ENCODE measurements around the gene CDR2. TPM values are rescaled to one million over a fixed set of nuclear protein-coding genes. Genes with fewer than 3 reads are reported as not detected.
"Not testable (repeated sequence)": the region's sequence is repeated elsewhere in the genome, so short reads cannot be mapped to it uniquely, and the experiment has no call there.

The CDR2 gene
- total RNA-seq, 2 donors from 2014 or later = 17.6 to 24.3 TPM

- H3K4me1 Mint-ChIP-seq = peaks cover 2% of the 10 kb centered on the region
- H3K4me3 Mint-ChIP-seq = no peak overlapping the region
- H3K4me1 ChIP-seq (ENCODE audit: control insufficient read depth, insufficient read depth, low read length) = no peaks in the 10 kb centered on the region
- DNase-seq = peak; percentile 37
- peak overlapping the region; percentile 26 for H3K27ac Mint-ChIP-seq
- TF ChIP-seq CTCF (conservative IDR thresholded peaks at IDR 0.05) = no peak
- peaks cover 55% of the 10 kb centered on the region for H3K36me3 Mint-ChIP-seq (ENCODE audit: low read depth)
- WGBS, 2 experiments (ENCODE audit: insufficient coverage in 1 of 2, insufficient read length in 1 of 2) = 97 to 100% methylated on average over 1 to 4 of the region's 4 CpGs
- no peaks in the 10 kb centered on the region for H3K27me3 Mint-ChIP-seq (ENCODE audit: insufficient read depth)
- H3K27me3 ChIP-seq (ENCODE audit: control insufficient read depth, insufficient read depth, low read length, poor library complexity, severe bottlenecking) = no peaks in the 10 kb centered on the region
- H3K27ac ChIP-seq (ENCODE audit: low read depth, low read length) = no peak overlapping the region
- peaks cover 47% of the 10 kb centered on the region for H3K36me3 ChIP-seq (ENCODE audit: control insufficient read depth, insufficient read depth, low read length)
- no peak overlapping the region for H3K9ac ChIP-seq (ENCODE audit: extremely low read depth, low read length, poor library complexity, severe bottlenecking)
- H3K4me3 ChIP-seq (ENCODE audit: low read length) = no peak overlapping the region
- H3K9me3 ChIP-seq (ENCODE audit: control insufficient read depth, low read length) = no peaks in the 10 kb centered on the region
- no peaks in the 10 kb centered on the region for H3K9me3 Mint-ChIP-seq
Observed at GRCh38 chr16:22304411-22304810, 70.0 kb downstream of the CDR2 start.

GRCh38 chr16:22302776-22303363, 71.5 kb downstream of the CDR2 start:
- no peaks in the 10 kb centered on the region for H3K27me3 ChIP-seq (ENCODE audit: control insufficient read depth, insufficient read depth, low read length, poor library complexity, severe bottlenecking)
- no peaks in the 10 kb centered on the region for H3K4me1 ChIP-seq (ENCODE audit: control insufficient read depth, insufficient read depth, low read length)
- H3K4me3 ChIP-seq (ENCODE audit: low read length) = no peak overlapping the region
- peaks cover 36% of the 10 kb centered on the region for H3K36me3 ChIP-seq (ENCODE audit: control insufficient read depth, insufficient read depth, low read length)
- peak overlapping the region; percentile 24 for H3K27ac Mint-ChIP-seq
- H3K4me3 Mint-ChIP-seq = no peak overlapping the region
- 93 to 100% methylated on average over 7 to 12 of the region's 12 CpGs for WGBS, 2 experiments (ENCODE audit: insufficient coverage in 1 of 2, insufficient read length in 1 of 2)
- H3K9me3 Mint-ChIP-seq = no peaks in the 10 kb centered on the region
- H3K27ac ChIP-seq (ENCODE audit: low read depth, low read length) = no peak overlapping the region
- no peak overlapping the region for H3K9ac ChIP-seq (ENCODE audit: extremely low read depth, low read length, poor library complexity, severe bottlenecking)
- no peaks in the 10 kb centered on the region for H3K9me3 ChIP-seq (ENCODE audit: control insufficient read depth, low read length)
- H3K4me1 Mint-ChIP-seq = peaks cover 8% of the 10 kb centered on the region
- H3K36me3 Mint-ChIP-seq (ENCODE audit: low read depth) = peaks cover 49% of the 10 kb centered on the region
- H3K27me3 Mint-ChIP-seq (ENCODE audit: insufficient read depth) = no peaks in the 10 kb centered on the region
- DNase-seq = peak; percentile 36
- TF ChIP-seq CTCF (conservative IDR thresholded peaks at IDR 0.05) = no peak

GRCh38 chr16:22301423-22301822, 73.0 kb downstream of the CDR2 start:
- H3K27me3 Mint-ChIP-seq (ENCODE audit: insufficient read depth); H3K9ac ChIP-seq (ENCODE audit: extremely low read depth, low read length, poor library complexity, severe bottlenecking); H3K4me3 ChIP-seq (ENCODE audit: low read length); H3K9me3 Mint-ChIP-seq; H3K4me1 ChIP-seq (ENCODE audit: control insufficient read depth, insufficient read depth, low read length); H3K4me1 Mint-ChIP-seq; H3K27ac ChIP-seq (ENCODE audit: low read depth, low read length); H3K9me3 ChIP-seq (ENCODE audit: control insufficient read depth, low read length); H3K27ac Mint-ChIP-seq; H3K4me3 Mint-ChIP-seq; DNase-seq; H3K27me3 ChIP-seq (ENCODE audit: control insufficient read depth, insufficient read depth, low read length, poor library complexity, severe bottlenecking): not testable (repeated sequence)
- WGBS, 2 experiments (ENCODE audit: insufficient coverage in 1 of 2, insufficient read length in 1 of 2) = 90 to 95% methylated on average over 6 to 7 of the region's 7 CpGs
- H3K36me3 Mint-ChIP-seq (ENCODE audit: low read depth) = peaks cover 38% of the 10 kb centered on the region
- H3K36me3 ChIP-seq (ENCODE audit: control insufficient read depth, insufficient read depth, low read length) = peaks cover 30% of the 10 kb centered on the region

Data from endodermal cell (in vitro differentiated cells).